G401 (cell line): Measurements from ENCODE around the gene FHDC1. TPM values are rescaled to one million over a fixed set of nuclear protein-coding genes. Genes with fewer than 3 reads are reported as not detected.
A peak's percentile ranks its signal among the peaks of the same experiment; 100 is the strongest.

Experiments
- DNase-seq: peaks from one replicate; pipeline ENCODE4 v3.0.0-alpha.2; 2015; ENCODE audit warnings: low spot score
- in situ Hi-C: cut with HindIII; loops from 2 replicates; pipeline ENCODE4 v1.10.0; 2016; ENCODE audit warnings: low sequenced_read_pairs, mixed read lengths
- total RNA-seq: library from RNA; depleted of rRNA; stranded (reverse); fragments of >200 nt; shearing (Covaris generic); gene quantifications from 2 replicates; pipeline ENCODE4 v1.2.3, GENCODE V29; 2014

The FHDC1 gene
- total RNA-seq, 1 experiment from 2014 or later = 0.27 TPM

DNA sequence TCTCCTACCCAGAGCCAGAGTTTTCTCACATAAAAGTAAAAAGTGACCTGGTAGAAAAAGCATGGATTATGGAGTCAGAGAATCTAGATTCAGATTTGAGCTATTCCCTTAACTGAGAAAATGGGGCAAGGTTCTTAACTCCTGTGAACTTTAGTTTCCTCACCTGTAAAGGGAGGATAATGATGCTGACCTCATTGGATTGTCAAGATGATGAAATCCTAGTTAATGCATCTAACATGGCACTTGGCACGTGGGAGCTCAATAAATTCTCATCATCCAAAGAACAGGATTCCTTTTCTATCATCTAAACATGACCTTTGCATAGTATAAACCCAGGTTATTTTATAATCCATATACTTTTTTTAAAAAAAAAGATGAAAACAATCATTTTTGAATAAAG is 18.6 kb downstream of the FHDC1 start:
- in situ Hi-C loops = no loop called here
- DNase-seq = no peak

DNA sequence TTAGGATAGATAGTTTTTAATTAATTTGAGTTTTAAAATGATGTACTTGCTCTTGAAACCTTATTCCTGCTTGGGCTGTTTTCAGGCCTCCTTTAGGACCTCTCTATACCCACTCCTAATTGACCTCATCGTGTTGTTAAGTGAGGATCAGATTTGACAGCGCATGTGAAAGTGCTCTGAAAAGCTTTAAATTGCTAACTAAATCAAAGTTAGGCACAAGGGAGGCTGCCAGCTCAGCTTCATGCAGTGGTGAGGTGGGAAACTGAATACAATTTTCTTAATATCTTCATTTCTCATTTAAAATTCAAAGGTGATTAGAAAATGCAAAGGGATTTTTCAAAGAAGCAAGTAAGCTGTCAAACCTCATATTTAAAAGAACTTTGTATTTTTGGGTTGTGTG is 20.0 kb downstream of the FHDC1 start:
- no peak for DNase-seq
- in situ Hi-C loops = no loop called here

DNA sequence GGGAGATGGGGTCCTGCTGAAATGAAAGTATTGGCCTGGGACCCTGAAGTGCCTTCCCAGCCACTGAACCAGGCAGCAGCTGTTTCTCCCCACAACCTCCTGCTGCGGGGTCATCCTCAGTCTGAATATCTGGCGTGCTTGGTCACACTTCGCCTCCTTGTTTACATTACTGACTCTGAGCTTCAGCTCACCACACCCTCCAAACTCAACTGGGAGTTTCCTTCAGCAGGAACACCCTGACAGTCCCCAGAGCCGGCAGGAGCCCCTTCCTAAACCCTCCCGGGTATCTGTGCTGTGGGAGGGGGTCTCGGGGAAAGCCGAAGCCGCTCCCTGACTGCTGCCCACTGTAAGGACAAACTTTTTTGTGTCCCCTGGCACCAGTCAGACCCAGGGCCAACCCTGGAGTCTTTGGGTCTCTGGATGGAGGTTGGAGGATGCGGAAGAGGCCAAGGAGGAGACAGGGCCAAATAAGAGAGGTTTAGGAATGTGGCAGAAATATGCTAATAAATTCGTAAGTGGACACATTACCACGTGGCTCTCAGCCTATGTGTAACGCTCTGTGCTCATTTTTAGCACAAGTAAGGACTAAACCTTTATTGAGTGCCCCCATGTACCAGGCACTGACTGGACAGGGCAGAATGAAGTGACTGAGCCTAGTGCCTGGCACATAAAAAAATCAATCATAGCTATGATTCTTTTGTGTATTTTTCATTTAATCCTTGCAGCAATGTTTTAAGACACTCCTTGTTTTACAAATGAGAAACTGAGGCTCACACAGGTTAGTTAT is 20.7 kb downstream of the FHDC1 start:
- in situ Hi-C loops = no loop called here
- DNase-seq = no peak

DNA sequence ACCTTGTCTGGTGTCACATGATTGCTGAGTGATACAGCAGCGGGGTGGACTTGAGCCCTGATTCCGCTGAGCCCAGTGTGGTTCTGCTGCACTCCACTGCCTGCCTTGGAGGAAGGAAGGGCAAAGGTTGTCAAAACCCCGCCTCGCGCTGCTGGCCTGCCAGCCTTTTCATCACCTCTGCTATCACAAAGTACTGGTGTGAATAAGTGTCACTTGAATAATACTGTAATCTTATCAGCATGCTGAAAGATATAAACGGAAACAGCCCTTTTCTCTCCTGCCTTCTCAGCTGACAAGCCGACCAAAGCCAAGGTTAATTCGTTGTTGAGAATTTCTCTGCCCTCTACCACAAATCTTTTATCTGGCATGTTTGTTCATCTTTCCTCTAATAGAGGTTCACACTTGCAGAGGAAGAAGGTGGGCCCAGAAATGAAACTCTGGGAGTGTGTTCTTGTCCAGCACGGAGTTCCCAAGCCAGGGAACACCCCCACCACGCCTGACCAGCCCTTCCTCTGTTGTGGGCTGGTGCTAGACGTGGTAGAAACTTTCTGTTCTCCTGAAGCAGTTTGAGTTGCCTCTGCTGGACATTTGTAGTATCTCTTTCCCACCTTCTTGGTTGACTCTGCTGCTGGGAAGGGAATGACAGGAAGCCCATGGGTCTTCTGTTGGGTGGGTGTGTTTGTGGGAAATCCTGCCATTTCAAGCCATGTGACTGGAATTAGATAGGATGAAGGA is 21.5 kb downstream of the FHDC1 start:
- no peak for DNase-seq
- in situ Hi-C loops = no loop called here

DNA sequence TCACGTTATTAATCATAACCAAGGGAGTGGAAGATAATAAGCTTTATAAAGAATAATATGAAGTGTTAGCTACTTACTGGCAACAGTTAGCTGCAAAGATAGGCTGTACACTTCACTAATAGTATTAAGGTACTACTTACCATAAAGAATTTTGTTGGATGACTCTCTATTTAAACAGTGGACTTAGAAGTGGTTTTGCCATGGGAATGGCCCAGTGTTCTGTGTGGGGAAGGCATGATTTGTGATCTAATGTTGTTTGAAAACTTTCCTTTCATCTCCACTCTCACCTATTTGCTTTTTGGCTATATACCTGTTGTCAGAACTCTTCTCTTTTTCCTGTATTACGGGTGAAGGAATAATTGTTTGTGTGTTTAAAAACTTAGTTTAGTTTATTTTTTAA is 23.0 kb downstream of the FHDC1 start:
- in situ Hi-C loops = no loop called here
- DNase-seq = no peak

DNA sequence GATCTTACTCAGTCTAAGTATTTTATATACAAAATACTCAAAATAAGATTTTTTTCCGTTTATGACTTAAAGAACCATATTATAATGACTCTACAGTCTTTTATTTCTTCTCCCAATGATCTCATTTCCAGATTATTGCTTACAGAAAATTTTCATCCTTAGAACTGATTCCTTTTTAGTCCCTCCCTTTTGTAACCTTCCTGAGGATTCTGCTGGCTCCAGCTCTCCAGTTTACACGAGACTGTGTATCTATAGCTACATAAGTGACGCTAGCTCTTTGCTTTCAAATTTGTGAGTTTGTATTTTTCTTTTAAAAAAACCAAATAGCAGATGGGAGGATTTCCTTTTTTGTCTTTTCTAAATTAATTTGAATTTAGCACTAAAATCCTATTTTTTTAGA is 24.0 kb downstream of the FHDC1 start:
- no peak for DNase-seq
- in situ Hi-C loops = no loop called here

DNA sequence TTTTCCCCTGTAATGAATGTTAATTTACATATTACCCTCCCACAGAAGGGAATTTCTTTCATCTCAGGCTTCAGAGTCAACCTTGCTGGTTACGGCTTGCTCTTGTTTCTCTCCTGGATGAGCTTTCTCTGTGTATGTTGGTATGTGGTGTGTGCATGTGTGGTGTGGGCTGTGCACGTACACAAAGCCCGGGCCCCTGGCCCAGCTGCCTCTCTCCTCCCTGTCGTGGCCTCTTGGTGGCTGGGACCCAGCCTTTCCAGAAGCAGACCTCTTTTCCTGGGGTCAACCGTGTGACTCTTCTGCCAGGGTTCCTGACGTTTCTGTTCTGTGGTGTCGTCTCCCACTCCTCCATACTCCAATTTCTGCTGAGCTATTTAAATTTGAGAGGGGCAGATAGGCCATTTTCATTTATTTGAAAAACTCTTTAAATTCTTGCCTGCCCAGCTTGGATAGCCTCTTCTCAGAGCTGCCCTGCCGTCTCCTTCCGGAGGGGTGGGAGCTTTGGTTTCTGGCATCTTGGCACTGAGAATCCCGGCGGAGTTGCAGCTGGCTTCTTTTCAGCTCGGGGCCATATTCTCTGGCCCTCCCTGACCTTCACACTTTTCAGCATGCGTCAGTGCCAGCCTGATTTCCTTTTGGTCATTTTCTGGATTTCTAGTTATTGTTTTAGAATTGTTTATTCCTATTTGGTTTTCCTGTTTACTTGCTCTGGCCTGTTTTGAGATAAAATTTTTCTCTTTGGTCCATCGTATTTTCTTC is 25.1 kb downstream of the FHDC1 start:
- no peak for DNase-seq

DNA sequence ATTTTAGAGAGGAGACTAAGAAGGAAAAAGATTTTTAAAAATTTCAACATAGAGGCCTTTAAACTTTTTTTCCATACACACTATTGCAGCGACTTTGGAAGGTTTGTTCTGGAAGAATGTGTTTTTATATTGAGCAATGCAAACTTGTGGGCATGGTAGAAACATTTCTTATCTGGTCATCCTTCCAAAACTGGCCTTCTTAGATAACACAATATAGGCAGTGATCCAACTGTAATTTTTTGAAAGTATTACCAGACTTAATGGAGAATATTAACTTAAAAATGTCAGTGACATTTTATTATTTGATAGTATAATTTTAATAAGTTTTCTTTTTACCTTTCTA is 25.6 kb downstream of the FHDC1 start:
- DNase-seq = no peak
- in situ Hi-C loops = no loop called here

More for the DNA sequence above, 25.1 kb downstream of the FHDC1 start:
- in situ Hi-C loops = no loop called here

DNA sequence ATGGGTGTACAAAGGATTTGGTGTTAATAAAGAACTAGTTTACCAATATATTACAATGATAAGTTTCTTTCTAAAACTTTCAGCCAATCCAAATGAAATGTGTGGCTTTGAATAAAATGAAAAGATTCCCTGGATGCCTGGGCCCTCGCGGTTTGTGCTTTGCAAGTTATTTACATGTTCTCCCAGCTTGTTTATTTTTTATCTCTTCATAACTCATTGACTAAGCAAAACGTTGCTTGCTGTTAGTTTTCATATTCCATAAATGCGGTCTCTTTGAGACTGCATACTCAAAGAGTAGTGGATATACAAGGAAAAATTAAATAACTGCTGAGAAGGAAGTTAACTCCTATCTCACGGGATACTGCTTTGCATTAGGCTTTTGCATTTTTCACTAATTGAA is 26.0 kb downstream of the FHDC1 start:
- no peak for DNase-seq
- in situ Hi-C loops = no loop called here

DNA sequence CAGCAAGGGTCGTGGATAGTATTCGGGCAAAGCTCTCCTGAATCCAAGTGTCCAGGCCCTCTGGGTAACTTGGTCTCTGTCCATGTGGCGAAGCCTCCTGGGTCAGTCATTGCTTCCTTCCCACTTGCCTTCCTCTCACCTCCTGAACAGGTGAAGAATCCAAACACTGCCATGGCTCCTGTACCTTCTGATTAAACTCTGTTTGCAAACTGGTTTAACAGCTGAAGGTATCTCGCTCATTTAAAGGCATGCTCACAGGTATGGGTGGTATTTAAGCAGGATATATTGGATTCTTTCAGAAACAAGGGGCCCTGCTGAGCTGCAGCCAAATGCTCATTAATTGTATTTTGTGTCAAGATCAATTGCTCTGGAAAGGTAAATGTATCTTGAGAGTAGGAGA is 28.2 kb downstream of the FHDC1 start:
- no peak for DNase-seq
- in situ Hi-C loops = no loop called here

DNA sequence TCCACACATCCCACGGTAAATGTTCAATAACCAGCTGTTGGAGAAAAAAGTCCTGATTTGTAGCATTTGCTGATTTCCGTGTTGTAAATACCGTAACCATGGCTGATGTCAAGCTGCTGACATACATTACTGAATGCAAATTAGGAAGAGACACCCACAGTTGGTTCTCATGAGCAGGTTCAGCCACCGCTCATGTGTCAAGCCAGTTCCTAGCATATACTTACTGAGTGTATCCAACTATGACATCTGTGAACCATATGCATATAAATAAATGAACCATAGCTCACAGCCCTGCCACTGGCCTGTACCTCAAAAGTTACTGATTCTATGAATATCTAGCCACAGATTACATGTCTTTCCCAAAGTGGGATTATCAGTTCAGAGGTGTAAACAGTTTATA is 29.5 kb downstream of the FHDC1 start:
- in situ Hi-C loops = no loop called here

DNA sequence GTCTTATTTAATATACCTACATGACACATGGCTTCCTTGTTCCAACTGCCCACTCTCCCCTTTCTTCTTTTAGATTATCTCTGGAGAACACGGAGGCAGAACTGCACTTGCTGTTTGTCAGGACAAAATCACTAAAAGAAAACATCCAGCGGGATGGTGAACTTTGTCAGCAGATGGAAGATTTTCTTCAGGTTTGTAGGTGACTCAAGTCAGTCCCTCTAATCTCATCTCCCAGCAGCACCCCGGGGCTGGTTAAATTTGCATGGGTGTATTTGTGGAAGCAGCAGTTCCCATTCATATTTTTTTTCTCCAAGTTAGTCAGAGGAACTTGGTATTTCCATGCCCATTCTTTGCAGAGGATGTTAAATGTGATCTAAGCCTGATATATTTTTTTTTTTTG is 31.8 kb downstream of the FHDC1 start:
- in situ Hi-C loops = no loop called here
- DNase-seq = no peak

More for the DNA sequence above, 29.5 kb downstream of the FHDC1 start:
- no peak for DNase-seq

DNA sequence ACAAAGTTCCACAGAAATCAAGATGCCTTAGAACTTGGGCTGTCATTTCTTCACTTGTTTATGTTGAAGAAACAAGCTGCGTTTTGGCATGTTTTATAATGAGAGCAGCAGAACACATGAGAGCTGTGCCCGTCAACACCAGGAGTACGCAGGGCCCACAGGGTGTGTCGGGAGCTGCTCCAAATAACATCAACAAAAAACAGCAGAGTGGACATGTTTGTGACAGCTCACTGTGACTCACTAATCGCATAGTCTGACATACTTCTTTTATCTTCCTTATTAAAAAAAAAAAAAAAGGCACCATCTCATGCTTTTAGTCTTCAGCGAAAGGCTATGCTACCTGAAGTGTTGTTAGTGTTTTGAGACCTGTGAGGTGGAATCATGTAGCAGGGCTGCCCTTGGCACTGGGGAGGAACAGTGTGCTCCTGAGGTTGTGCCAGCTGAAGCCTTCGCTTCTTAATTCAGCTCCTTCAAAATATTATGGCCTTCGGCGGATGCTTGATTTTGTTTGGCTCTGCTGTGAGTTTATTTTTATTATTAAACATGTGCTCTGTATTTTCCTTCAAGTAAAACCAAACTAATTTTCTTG is 32.8 kb downstream of the FHDC1 start:
- DNase-seq = peak; percentile 53
- in situ Hi-C loops = no loop called here

DNA sequence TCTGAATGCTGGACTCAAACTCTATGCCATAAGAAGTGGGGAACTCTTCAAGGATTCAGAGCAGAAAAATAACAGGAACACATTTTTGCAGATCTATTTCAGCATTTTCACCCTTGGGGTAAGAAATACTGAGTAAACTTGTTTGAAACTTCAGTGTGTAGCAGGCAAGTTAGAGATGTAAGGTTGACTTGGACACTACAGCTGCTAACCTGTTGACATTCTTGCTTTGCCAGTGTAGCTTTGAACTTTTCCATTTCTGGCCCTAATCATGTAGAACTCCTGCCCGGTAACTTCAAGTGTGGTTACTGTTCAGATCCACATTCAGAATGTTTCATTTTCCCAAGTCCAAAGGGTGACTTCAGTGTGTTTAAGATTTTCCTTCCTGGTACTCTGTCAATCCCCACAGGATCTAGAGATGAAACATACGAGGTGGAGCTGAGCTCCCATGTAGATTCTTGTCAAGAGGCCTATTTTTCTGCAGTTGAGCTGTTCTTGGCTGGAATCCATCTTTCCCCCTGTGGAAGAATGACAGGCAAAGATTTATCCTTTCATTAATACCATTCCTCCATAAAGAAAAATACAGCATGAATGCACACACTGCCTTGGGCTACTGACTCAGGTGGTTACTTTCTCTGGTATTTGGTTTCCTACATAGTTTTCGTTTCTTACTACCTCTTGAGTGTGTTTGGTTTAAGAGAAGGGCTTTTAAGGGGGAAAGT is 34.1 kb downstream of the FHDC1 start:
- in situ Hi-C loops = no loop called here
- no peak for DNase-seq

DNA sequence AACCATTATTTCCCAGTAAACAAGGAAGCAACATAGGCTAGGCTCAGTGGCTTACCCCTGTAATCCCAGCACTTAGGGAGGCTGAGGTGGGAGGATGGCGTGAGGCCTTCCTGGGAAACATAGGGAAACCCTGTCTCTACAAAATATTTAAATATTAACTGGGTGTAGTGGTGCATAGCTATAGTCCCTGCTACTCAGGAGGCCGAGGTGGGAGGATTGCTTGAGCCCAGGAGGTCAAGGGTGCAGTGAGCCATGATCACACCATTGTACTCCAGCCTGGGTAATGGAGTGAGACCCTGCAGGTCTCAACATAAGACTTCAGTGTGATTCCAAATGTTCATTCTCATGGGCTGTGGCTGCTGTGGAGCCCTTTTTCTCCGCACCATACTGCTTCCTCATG is 34.9 kb downstream of the FHDC1 start:
- DNase-seq = no peak
- in situ Hi-C loops = no loop called here

DNA sequence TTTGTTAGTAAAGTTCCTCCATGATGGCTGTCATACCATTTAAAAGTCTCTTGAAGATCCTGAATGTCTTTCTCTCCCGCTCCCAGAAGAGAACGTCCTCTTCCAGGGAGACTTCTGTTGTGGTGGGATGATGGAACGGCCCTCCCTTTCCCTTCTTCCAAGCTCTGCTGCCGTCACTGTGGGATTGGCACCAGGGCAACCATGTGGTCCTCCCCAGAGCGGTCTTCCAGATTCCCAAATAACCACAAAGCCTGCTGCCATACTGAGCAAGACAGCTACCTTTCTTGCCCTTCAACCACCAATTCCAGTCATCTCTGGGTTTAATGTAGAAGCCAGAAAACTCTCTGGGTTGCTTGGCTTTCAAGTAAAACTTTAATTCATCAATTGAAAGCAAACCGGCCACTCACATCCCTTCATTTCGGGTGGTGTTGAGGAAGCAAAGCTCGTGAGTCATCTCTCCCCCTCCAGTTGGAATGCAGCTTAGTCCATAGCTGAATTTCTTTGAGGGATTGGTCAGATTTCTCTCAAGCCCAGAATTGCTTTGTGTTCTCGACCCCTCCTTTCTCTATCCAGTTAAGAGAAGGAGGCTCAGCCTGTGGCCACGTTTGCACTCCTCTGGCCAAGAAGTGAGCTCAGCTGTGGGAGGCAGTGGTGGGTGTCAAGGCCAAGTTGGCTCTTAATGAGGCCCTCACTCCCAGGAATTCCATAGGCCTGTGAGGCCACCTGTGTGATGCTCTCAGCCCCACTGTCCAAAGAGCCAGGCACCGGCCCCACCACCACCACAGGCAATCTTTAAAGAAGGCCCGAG is 36.9 kb downstream of the FHDC1 start:
- DNase-seq = no peak
- in situ Hi-C loops = no loop called here

DNA sequence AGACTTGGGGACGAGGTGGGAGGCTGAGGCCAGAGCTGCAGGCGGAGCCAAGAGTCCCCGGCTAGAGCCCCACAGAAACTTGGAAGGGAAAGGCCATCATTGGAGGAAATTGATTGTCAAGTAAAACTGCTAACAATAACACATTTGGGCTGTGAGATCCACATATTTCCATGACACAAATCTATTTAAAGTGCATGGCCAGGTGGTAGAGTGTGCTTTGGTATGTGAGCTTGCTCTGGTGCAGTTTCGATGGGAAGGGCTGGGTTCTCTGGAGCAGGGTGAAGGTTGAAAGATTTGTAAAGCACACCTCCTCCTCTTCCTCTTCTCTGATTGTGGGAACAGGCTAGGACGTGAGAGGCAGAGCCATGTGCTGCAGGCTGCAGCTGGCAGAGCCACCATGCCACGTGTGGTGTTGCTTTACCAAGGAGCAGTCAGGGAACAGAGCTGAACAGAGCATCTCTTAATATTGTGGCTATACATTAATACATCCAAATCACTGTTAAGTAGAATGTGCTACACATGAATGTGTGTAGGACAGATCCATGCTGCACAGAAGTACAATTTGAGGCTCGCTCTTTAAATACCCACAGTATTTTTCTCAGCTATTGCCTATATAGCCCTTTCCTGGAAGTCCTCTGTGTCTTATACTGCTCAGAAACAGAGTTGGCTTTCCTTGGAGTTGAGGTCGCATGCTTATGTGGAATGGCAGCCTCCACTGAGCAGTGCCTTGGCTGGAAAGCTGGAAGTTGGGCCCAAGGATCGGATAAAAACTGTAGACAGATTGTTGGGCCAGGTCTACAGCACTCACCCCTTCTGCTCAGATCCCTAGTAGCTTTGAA is 37.7 kb downstream of the FHDC1 start:
- DNase-seq = no peak
- in situ Hi-C loops = no loop called here
